Measurements from ENCODE around the gene ACAD10.

- no peak for TF ChIP-seq MYNN (tag by site-specific recombination; IDR thresholded peaks at IDR 0.05; ENCODE audit: borderline replicate concordance)
- no peak for TF ChIP-seq ZBTB21 (tag by site-specific recombination; IDR thresholded peaks at IDR 0.05)
- no peak for TF ChIP-seq ZNF558 (tag by site-specific recombination; IDR thresholded peaks at IDR 0.05)
- no peak for TF ChIP-seq ZBTB1 (tag by site-specific recombination; IDR thresholded peaks at IDR 0.05)
- TF ChIP-seq, protein P1, sequence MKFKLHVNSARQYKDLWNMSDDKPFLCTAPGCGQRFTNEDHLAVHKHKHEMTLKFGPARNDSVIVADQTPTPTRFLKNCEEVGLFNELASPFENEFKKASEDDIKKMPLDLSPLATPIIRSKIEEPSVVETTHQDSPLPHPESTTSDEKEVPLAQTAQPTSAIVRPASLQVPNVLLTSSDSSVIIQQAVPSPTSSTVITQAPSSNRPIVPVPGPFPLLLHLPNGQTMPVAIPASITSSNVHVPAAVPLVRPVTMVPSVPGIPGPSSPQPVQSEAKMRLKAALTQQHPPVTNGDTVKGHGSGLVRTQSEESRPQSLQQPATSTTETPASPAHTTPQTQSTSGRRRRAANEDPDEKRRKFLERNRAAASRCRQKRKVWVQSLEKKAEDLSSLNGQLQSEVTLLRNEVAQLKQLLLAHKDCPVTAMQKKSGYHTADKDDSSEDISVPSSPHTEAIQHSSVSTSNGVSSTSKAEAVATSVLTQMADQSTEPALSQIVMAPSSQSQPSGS (tag by site-specific recombination; IDR thresholded peaks at IDR 0.05; ENCODE audit: low read depth), result no peak
- TF ChIP-seq, protein P2, sequence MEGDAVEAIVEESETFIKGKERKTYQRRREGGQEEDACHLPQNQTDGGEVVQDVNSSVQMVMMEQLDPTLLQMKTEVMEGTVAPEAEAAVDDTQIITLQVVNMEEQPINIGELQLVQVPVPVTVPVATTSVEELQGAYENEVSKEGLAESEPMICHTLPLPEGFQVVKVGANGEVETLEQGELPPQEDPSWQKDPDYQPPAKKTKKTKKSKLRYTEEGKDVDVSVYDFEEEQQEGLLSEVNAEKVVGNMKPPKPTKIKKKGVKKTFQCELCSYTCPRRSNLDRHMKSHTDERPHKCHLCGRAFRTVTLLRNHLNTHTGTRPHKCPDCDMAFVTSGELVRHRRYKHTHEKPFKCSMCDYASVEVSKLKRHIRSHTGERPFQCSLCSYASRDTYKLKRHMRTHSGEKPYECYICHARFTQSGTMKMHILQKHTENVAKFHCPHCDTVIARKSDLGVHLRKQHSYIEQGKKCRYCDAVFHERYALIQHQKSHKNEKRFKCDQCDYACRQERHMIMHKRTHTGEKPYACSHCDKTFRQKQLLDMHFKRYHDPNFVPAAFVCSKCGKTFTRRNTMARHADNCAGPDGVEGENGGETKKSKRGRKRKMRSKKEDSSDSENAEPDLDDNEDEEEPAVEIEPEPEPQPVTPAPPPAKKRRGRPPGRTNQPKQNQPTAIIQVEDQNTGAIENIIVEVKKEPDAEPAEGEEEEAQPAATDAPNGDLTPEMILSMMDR (tag by site-specific recombination; IDR thresholded peaks at IDR 0.05), result no peak
- no peak for TF ChIP-seq ZNF785 (tag by site-specific recombination; IDR thresholded peaks at IDR 0.05)
- TF ChIP-seq GLIS2 (tag by site-specific recombination; IDR thresholded peaks at IDR 0.05), result no peak
- TF ChIP-seq, protein P3, sequence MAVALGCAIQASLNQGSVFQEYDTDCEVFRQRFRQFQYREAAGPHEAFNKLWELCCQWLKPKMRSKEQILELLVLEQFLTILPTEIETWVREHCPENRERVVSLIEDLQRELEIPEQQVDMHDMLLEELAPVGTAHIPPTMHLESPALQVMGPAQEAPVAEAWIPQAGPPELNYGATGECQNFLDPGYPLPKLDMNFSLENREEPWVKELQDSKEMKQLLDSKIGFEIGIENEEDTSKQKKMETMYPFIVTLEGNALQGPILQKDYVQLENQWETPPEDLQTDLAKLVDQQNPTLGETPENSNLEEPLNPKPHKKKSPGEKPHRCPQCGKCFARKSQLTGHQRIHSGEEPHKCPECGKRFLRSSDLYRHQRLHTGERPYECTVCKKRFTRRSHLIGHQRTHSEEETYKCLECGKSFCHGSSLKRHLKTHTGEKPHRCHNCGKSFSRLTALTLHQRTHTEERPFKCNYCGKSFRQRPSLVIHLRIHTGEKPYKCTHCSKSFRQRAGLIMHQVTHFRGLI (tag by site-specific recombination; IDR thresholded peaks at IDR 0.05), result no peak
- no peak for TF ChIP-seq ZNF19 (tag by site-specific recombination; IDR thresholded peaks at IDR 0.05; ENCODE audit: low read depth)
- TF ChIP-seq ZFP41 (tag by site-specific recombination; IDR thresholded peaks at IDR 0.05; ENCODE audit: borderline replicate concordance), result no peak
Measured at GRCh38 chr12:111783046-111783445, 97.2 kb downstream of the ACAD10 start.

All from HEK293 (cell line).